Measurements from ENCODE around the gene PPP1R3G.
A peak's percentile ranks its signal among the peaks of the same experiment; 100 is the strongest.
"Not testable (repeated sequence)": the region's sequence is repeated elsewhere in the genome, so short reads cannot be mapped to it uniquely, and the experiment has no call there.

The PPP1R3G gene

GRCh38 chr6:5119090-5119951 lies 34.2 kb downstream of the PPP1R3G start:
- no peak for DNase-seq (ENCODE audit: low read depth in 2 of 2)

DNA sequence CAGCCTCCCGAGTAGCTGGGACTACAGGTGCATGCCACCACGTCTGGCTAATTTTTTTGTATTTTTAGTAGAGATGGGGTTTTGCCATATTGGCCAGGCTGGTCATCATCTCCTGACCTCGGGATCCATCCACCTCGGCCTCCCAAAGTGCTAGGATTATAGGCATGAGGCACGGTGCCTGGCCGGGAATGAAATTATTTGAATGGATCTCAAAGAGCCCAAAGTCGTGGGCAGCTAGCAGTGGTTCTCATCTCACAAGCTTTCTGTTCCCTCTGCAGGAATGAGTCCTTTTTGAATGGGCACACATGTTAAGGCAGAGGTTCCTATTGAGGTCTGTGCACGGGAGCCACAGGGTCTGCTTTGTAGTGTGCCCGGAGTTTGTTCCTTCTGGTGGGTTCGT lies 34.9 kb downstream of the PPP1R3G start:
- no peak for DNase-seq (ENCODE audit: low read depth in 2 of 2)

GRCh38 chr6:5120543-5120942 lies 35.4 kb downstream of the PPP1R3G start:
- not testable (repeated sequence) for DNase-seq (ENCODE audit: low read depth in 2 of 2)

- no peak for DNase-seq (ENCODE audit: low read depth in 2 of 2)
These were observed 36.3 kb downstream of the PPP1R3G start for GRCh38 chr6:5121479-5121878.

DNA sequence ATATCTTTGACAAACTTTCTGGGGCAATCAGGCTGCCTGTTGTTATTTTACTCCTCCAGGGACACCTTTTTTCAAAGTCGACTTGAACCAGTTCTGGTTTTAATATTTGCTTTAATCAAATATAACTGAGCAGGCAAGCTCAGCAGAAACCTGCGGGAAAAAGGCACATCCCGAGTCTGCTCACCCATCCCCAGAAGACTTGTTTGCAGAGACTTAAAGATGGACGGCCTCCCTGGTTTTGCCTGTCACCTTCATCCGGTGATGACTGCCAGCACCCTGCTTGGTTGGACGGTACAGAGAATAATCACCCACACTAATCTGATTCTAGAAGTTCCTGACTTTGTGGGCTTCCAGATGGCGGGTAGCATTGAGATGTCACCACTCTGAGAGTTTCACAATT lies 36.8 kb downstream of the PPP1R3G start:
- DNase-seq (ENCODE audit: low read depth in 2 of 2), result no peak

- DNase-seq (ENCODE audit: low read depth in 2 of 2), result no peak
These were observed 37.5 kb downstream of the PPP1R3G start for GRCh38 chr6:5122504-5123112.

DNA sequence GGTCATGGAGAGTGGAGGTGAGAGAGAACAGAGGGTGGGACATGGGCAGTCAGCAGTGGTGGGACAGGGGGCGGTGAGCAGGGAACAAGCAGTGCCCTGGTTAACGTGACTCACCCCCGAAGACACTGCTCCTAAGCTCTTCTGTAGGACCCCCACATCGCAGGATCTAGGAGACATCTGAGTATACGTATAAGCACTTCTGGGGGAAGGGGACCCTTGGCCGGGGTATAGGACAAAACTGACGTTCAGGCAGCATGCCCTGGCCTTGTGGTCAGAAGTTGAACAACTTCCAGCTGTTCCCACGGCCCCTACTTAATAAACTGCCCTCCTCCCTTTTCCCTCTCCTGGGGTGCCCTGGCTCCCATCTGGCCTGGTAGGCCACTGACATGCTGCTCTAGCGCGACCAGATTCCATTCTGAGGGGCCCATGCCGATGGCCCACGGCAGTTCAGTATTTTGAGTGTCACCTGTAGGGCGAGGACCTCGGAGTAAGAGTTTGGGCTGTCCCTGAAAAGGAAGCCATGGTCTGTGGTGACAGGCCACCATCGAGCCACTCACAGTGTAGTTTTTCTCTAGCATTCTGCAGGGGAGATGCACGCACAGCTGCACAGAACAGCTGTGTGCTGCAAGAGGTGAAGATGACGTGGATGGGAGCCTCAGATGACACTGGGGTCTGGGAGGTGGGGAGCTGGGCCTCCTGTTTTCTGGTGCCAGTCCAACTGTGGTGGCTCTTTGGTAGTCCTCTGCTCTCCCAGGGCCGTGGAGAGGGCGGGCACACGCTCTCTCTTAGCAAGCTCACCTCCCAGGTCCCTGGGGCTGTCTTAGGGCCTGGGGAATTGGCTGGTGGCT lies 38.4 kb downstream of the PPP1R3G start:
- no peak for DNase-seq (ENCODE audit: low read depth in 2 of 2)

DNA sequence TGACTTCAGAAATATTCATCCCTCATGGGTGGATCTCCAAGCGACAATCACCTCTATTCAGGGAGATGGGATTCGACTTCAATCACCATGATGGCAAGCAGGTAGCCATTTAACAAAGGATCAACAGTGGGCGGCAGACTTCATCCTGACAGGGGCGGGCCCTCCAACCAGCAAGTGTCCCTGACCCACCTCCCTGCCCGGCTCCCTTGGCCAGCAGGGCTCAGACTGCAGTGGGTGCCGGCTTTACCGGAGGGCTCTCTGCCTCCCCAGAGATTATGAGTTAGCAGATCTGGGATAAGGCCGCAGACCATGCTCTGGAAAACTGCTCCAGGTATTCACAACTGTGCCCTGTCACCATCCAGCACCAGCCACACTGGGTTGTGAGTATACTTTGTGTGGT lies 39.4 kb downstream of the PPP1R3G start:
- no peak for DNase-seq (ENCODE audit: low read depth in 2 of 2)

- DNase-seq (ENCODE audit: low read depth in 2 of 2), result no peak
These were observed 40.2 kb downstream of the PPP1R3G start for GRCh38 chr6:5125152-5126006.

DNA sequence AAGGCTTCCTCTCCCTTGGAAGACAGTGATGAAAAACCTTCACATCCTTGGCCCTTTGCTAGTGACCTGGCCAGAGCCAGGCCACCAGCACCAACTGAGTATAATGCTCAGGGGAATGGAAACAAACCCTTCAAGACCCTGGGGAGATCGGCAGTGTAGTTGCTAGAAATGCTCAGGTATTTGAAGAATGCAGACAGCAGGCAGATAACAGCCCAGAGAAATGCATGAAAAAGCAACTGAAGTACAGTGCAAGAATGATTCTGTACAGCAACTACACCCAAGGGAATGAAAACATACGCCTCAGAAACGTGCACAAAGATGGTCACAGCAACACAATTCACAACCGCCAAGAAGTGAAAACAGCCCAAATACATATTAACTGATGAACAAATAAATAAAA lies 41.1 kb downstream of the PPP1R3G start:
- no peak for DNase-seq (ENCODE audit: low read depth in 2 of 2)

DNA sequence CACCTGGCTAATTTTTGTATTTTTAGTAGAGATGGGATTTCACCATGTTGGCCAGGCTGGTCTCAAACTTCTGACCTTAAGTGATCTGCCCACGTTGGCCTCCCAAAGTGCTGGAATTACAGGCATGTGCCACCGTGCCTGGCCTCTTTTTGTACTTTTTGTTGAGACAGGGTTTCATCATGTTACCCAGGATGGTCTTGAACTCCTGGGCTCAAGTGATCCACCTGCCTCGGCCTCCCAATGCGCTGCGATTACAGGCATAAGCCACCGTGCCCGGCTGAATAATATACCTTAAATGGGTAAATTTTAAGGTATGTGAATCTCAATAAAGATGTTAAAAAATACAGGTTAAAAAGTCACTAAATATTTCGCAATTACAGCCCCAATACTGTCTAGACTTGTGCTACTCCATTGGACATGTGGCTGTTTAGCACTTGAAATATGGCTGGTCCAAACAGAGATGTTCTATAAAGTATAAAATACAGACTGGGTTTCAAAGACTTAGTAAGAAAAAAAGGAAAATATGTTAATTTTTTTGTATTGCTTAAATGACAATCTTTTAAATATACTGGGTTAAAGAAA lies 42.1 kb downstream of the PPP1R3G start:
- no peak for DNase-seq (ENCODE audit: low read depth in 2 of 2)

GRCh38 chr6:5128351-5128750 lies 43.2 kb downstream of the PPP1R3G start:
- no peak for DNase-seq (ENCODE audit: low read depth in 2 of 2)

- no peak for DNase-seq (ENCODE audit: low read depth in 2 of 2)
These were observed 45.2 kb downstream of the PPP1R3G start for GRCh38 chr6:5130135-5130866.

DNA sequence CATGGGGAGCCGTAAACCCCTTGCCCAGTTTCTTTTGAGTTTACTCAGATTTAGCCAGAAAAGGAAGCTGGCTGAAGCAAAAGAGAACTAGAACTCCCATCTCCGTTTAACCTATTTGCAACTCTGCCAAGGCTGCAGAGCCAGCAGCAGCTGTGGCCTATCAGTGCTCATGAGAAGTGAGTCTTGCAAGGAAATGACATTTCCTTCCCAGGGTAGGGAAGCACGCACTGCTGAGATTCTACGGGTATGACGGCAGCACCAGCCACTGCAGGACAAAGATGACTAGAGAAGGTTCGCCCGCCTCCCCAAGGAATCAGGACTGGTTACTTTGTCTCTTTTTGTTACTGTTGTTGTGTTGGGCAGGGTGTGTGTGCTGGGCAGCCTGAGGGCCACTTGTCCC lies 47.6 kb downstream of the PPP1R3G start:
- no peak for DNase-seq (ENCODE audit: low read depth in 2 of 2)

GRCh38 chr6:5133943-5134342 lies 48.8 kb downstream of the PPP1R3G start:
- no peak for DNase-seq (ENCODE audit: low read depth in 2 of 2)

GRCh38 chr6:5135788-5136376 lies 50.7 kb downstream of the PPP1R3G start:
- DNase-seq (ENCODE audit: low read depth in 2 of 2), result peak; percentile 6 to 25

DNA sequence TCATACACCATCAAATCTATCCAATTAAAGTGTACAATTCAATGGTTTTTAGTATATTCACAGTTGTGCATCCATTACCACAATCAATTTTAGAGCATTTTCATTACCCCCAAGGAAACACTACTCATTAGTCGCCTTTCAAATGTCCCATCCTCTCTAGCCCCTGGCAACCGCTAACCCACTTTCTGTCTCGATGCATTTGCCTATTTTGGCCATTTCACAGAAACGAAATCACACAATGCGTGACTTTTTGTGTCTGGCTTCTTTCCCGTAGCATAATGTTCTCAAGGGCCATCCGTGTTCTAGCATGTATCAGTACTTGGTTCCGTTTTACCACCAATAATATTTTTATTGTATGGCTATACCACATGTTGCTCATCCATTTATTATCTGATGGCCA lies 51.7 kb downstream of the PPP1R3G start:
- no peak for DNase-seq (ENCODE audit: low read depth in 2 of 2)

Data from activated CD8-positive, alpha-beta memory T cell treated with anti-CD3 and anti-CD28 coated beads for 4 hours (primary cell).